RWPE2 (cell line): ENCODE data around the gene CRAMP1.

ENCODE experiments used
- ATAC-seq: fragments of 200-7000 bp; cut with Tn5 transposase; 3 replicates; pipeline ENCODE4 v1.9.1; 2021; ENCODE audit warnings: low read depth
- DNase-seq: peaks from one replicate; pipeline ENCODE4 v3.0.0-alpha.2; 2020; ENCODE audit warnings: low spot score
- H3K27ac ChIP-seq: fragments of 450-650 bp; 2 replicates; pipeline ENCODE4 v1.5.1; 2017; ENCODE audit warnings: mild to moderate bottlenecking; ENCODE audit not compliant: poor library complexity, severe bottlenecking
- H3K27me3 ChIP-seq: fragments of 250-450 bp; sonication (Bioruptor Pico); 2 replicates; pipeline ENCODE4 v1.5.1; 2021; ENCODE audit warnings: mild to moderate bottlenecking, moderate library complexity; ENCODE audit not compliant: insufficient read depth, poor library complexity, severe bottlenecking
- H3K36me3 ChIP-seq: fragments of 250-450 bp; sonication (Bioruptor Pico); 2 replicates; pipeline ENCODE4 v1.5.1; 2020; ENCODE audit warnings: low read depth, mild to moderate bottlenecking, moderate library complexity
- H3K4me1 ChIP-seq: fragments of 250-450 bp; sonication (Bioruptor Pico); 2 replicates; pipeline ENCODE4 v1.5.1; 2021; ENCODE audit warnings: mild to moderate bottlenecking, moderate library complexity; ENCODE audit not compliant: insufficient read depth, poor library complexity, severe bottlenecking
- H3K4me3 ChIP-seq: fragments of 250-450 bp; sonication (Bioruptor Pico); 2 replicates; pipeline ENCODE4 v1.5.1; 2021; ENCODE audit warnings: mild to moderate bottlenecking, moderate library complexity; ENCODE audit not compliant: severe bottlenecking
- H3K9me3 ChIP-seq: fragments of 250-450 bp; sonication (Bioruptor Pico); 2 replicates; pipeline ENCODE4 v1.5.1; 2021; ENCODE audit warnings: mild to moderate bottlenecking, moderate library complexity; ENCODE audit not compliant: severe bottlenecking
- TF ChIP-seq, protein P1 (sequence below): fragments of 450-650 bp; IDR thresholded peaks from one replicate; pipeline ENCODE4 v1.5.1; 2017; ENCODE audit warnings: mild to moderate bottlenecking, moderate library complexity; ENCODE audit not compliant: poor library complexity, severe bottlenecking

CRAMP1 gene

GRCh38 chr16:1620391-1620790 is 8.2 kb downstream of the CRAMP1 start:
- peaks cover 64% of the 10 kb centered on the region for H3K36me3 ChIP-seq
- no peaks in the 10 kb centered on the region for H3K27me3 ChIP-seq
- no peaks in the 10 kb centered on the region for H3K4me1 ChIP-seq
- ATAC-seq: no peak
- no peak for DNase-seq
- H3K27ac ChIP-seq: no peak overlapping the region
- H3K9me3 ChIP-seq: no peaks in the 10 kb centered on the region
- H3K4me3 ChIP-seq: no peak overlapping the region
- TF ChIP-seq, protein P1, sequence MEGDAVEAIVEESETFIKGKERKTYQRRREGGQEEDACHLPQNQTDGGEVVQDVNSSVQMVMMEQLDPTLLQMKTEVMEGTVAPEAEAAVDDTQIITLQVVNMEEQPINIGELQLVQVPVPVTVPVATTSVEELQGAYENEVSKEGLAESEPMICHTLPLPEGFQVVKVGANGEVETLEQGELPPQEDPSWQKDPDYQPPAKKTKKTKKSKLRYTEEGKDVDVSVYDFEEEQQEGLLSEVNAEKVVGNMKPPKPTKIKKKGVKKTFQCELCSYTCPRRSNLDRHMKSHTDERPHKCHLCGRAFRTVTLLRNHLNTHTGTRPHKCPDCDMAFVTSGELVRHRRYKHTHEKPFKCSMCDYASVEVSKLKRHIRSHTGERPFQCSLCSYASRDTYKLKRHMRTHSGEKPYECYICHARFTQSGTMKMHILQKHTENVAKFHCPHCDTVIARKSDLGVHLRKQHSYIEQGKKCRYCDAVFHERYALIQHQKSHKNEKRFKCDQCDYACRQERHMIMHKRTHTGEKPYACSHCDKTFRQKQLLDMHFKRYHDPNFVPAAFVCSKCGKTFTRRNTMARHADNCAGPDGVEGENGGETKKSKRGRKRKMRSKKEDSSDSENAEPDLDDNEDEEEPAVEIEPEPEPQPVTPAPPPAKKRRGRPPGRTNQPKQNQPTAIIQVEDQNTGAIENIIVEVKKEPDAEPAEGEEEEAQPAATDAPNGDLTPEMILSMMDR: no peak

DNA sequence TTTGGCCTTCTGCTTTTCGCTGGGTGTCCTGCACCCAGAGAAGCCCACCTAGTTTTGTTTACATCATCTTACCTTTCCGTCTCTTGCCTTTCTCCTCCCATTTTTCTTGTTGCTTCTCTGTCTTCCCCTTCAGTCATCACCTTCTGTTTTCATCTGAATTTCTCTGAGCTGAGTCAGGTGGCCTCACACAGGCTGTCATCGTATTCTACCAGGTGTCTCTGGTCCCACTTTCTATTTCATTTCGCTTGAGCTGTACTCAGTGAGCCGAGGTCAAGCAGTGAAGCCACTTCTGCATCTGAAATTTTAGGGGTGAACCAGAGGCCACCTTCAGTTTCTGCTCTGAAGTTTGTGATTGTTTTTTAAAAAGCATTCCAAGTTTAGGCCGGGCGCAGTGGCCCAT is 9.7 kb downstream of the CRAMP1 start:
- no peaks in the 10 kb centered on the region for H3K27me3 ChIP-seq
- TF ChIP-seq, protein P1: no peak
- DNase-seq (no peak), ATAC-seq (no peak)
- H3K9me3 ChIP-seq: no peaks in the 10 kb centered on the region
- no peak overlapping the region for H3K4me3 ChIP-seq
- H3K4me1 ChIP-seq: no peaks in the 10 kb centered on the region
- peaks cover 60% of the 10 kb centered on the region for H3K36me3 ChIP-seq
- H3K27ac ChIP-seq: no peak overlapping the region

DNA sequence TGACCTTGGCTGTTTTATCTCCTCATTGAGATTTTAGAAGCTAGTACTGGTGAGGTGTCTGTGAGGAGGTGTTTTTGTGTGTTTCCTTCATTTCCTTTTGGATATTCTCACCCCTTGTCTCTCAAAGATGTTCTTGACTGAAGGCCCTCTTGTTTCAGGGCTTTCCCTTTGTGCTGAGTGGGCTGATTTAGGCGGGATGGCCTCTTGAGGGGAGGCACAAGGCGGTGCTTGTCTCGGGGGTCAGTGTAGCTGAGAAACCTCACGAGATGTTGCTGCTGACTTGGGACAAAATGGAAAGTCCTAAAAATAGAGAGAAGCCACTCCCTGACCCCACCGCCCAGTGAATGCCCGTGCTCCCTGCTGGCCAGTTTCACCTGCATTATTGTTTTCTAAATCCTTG is 14.2 kb downstream of the CRAMP1 start:
- no peak for DNase-seq
- TF ChIP-seq, protein P1: no peak
- no peaks in the 10 kb centered on the region for H3K9me3 ChIP-seq
- no peak overlapping the region for H3K27ac ChIP-seq
- no peak overlapping the region for H3K4me3 ChIP-seq
- no peaks in the 10 kb centered on the region for H3K27me3 ChIP-seq
- ATAC-seq: no peak
- H3K36me3 ChIP-seq: peaks cover 45% of the 10 kb centered on the region
- no peaks in the 10 kb centered on the region for H3K4me1 ChIP-seq

DNA sequence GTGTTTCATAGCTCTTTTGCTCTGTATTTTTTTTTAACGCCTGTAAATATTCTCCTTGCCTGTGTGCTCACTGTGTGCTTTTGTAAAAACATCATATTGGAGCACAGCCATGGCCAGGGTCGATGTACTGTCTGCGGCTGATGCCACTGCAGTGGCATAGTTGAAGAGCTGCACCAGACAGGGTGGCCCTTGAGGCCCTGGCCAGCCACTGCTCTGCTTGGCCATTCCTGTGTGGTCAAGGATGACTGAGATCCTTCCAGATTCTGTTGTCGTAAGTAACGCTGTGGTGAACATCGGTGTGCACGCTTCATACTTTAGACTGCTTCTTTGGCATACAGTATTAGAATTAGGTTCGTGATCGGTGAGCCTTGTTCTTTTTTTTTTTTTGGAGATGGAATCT is 14.6 kb downstream of the CRAMP1 start:
- no peak overlapping the region for H3K27ac ChIP-seq
- peaks cover 47% of the 10 kb centered on the region for H3K36me3 ChIP-seq
- no peaks in the 10 kb centered on the region for H3K4me1 ChIP-seq
- no peaks in the 10 kb centered on the region for H3K9me3 ChIP-seq
- no peak for ATAC-seq
- TF ChIP-seq, protein P1: no peak
- no peaks in the 10 kb centered on the region for H3K27me3 ChIP-seq
- no peak for DNase-seq
- H3K4me3 ChIP-seq: no peak overlapping the region

DNA sequence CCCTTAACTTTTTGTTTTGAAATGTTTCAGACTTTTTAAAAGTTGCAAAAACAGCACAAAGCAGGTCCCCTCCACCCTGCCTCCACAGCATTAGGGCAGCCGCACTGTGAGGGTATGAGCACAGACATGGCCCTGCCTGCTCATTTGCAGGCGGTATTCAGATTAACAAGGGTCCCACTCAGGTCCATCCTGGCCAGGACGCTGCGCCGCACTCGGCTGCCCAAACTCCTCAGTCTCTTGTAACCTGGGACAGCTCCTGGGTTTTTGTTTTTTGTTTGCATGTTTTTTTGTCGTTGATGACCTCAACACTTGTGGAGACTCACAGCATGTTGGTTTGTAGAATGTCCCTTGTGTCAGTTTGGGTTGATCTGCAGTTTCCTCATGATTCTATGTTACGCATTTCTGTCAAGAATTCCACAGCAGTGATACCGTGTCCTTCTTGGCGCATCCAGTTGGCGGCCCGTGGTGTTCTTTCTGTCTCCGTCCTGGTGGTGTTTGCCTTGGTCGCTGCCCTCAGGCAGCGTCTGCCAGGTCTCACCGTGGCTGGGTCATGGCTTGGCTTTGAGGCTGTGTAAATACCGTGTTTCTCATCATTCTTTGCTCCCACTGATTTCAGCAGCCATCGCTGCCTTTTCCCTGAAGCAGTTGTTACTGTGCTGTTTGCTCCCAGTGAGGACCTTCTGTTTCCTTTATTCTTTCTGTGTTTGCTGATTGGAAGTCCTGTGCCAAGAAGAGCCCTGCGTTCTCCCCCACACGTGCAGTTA is 18.5 kb downstream of the CRAMP1 start:
- Histone ChIP-seq H3K27ac (no peak overlapping the region), H3K9me3 (no peaks in the 10 kb centered on the region), H3K4me3 (no peak overlapping the region), H3K27me3 (no peaks in the 10 kb centered on the region), H3K36me3 (peaks cover 69% of the 10 kb centered on the region), H3K4me1 (no peaks in the 10 kb centered on the region)
- TF ChIP-seq, protein P1: no peak
- DNase-seq (no peak), ATAC-seq (no peak)
